GM20000 (cell line): ENCODE data around the gene GRID2.

ENCODE experiments used
- DNase-seq: peaks from one replicate; pipeline ENCODE4 v3.0.0; 2012; ENCODE audit warnings: low spot score
- CTCF ChIP-seq: IDR thresholded peaks from 2 replicates; pipeline ENCODE4 v1.5.1; 2012; ENCODE audit warnings: mild to moderate bottlenecking, control low read depth; ENCODE audit errors: extremely low read depth, missing control alignments

GRID2 gene

GRCh38 chr4:92654084-92654483 lies 350.3 kb downstream of the GRID2 start:
- DNase-seq: no peak
- TF ChIP-seq CTCF: no peak

- no peak for DNase-seq
- no peak for TF ChIP-seq CTCF
Measured at GRCh38 chr4:92657695-92658094, 353.9 kb downstream of the GRID2 start.

GRCh38 chr4:92658318-92658717 lies 354.6 kb downstream of the GRID2 start:
- no peak for DNase-seq
- TF ChIP-seq CTCF: no peak

- no peak for DNase-seq
- TF ChIP-seq CTCF: no peak
Measured at GRCh38 chr4:92677805-92678204, 374.0 kb downstream of the GRID2 start.

- no peak for DNase-seq
- TF ChIP-seq CTCF: no peak
Measured at GRCh38 chr4:92678292-92678691, 374.5 kb downstream of the GRID2 start.

GRCh38 chr4:92679149-92679548 lies 375.4 kb downstream of the GRID2 start:
- no peak for TF ChIP-seq CTCF
- DNase-seq: no peak

- no peak for TF ChIP-seq CTCF
- no peak for DNase-seq
Measured at GRCh38 chr4:92714640-92715039, 410.9 kb downstream of the GRID2 start.
